Loucy (cell line): ENCODE data around the gene NXPH2.

Experiments used
- H2AFZ ChIP-seq: fragments of 200-600 bp; sonication (generic); 2 replicates; pipeline ENCODE4 v1.6.0; 2016; ENCODE audit warnings: antibody characterized with exemption, mild to moderate bottlenecking, low read length, moderate library complexity
- H3F3A ChIP-seq: fragments of 200-600 bp; 2 replicates; pipeline ENCODE4 v1.6.0; 2016; ENCODE audit warnings: antibody characterized with exemption, low read depth, mild to moderate bottlenecking
- H3K27me3 ChIP-seq: fragments of 200-600 bp; sonication (generic); 2 replicates; pipeline ENCODE4 v1.6.1; 2014; ENCODE audit warnings: low read length, mild to moderate bottlenecking; ENCODE audit not compliant: insufficient read depth, poor library complexity, severe bottlenecking
- H3K36me3 ChIP-seq: fragments of 200-600 bp; sonication (generic); 2 replicates; pipeline ENCODE4 v1.6.1; 2016; ENCODE audit warnings: low read length; ENCODE audit not compliant: insufficient read depth
- H3K4me1 ChIP-seq: fragments of 200-600 bp; sonication (generic); 2 replicates; pipeline ENCODE4 v1.5.1; 2014; ENCODE audit warnings: low read length, mild to moderate bottlenecking; ENCODE audit not compliant: insufficient read depth, poor library complexity, severe bottlenecking
- H3K4me2 ChIP-seq: fragments of 200-600 bp; sonication (generic); 2 replicates; pipeline ENCODE4 v1.6.0; 2014; ENCODE audit warnings: antibody characterized with exemption, low read length, low read depth, mild to moderate bottlenecking; ENCODE audit not compliant: poor library complexity, severe bottlenecking
- H3K4me3 ChIP-seq: fragments of 200-600 bp; sonication (generic); 2 replicates; pipeline ENCODE4 v1.5.1; 2014; ENCODE audit warnings: low read length, mild to moderate bottlenecking, mixed read lengths; ENCODE audit not compliant: poor library complexity, severe bottlenecking
- H3K79me2 ChIP-seq: fragments of 200-600 bp; sonication (generic); 2 replicates; pipeline ENCODE4 v1.6.1; 2014; ENCODE audit warnings: low read length; ENCODE audit not compliant: insufficient read depth
- H3K9ac ChIP-seq: fragments of 200-600 bp; sonication (generic); 2 replicates; pipeline ENCODE4 v1.6.0; 2014; ENCODE audit warnings: mild to moderate bottlenecking, low read depth, low read length, moderate library complexity; ENCODE audit not compliant: poor library complexity, severe bottlenecking
- H3K9me2 ChIP-seq: fragments of 200-600 bp; sonication (generic); replicated peaks from 2 replicates; pipeline ENCODE4 v1.6.1; 2016; ENCODE audit warnings: low read depth, low read length, mixed read lengths
- H3K9me3 ChIP-seq: fragments of 200-600 bp; sonication (generic); 2 replicates; pipeline ENCODE4 v1.6.1; 2014; ENCODE audit warnings: mild to moderate bottlenecking, antibody characterized with exemption, low read length, low read depth; ENCODE audit not compliant: insufficient read depth
- H4K20me1 ChIP-seq: fragments of 200-600 bp; sonication (generic); 2 replicates; pipeline ENCODE4 v1.6.0; 2014; ENCODE audit warnings: antibody characterized with exemption, low read length, mild to moderate bottlenecking; ENCODE audit not compliant: insufficient read depth, poor library complexity, severe bottlenecking
- CTCF ChIP-seq: fragments of 200-600 bp; sonication (generic); conservative IDR thresholded peaks from 2 replicates; pipeline ENCODE4 v1.5.1; 2014; ENCODE audit warnings: mild to moderate bottlenecking, antibody characterized with exemption, low read length
- EZH2phosphoT487 ChIP-seq: fragments of 200-600 bp; IDR thresholded peaks from 2 replicates; pipeline ENCODE4 v1.6.1; 2018; ENCODE audit warnings: antibody characterized with exemption, mild to moderate bottlenecking, moderate library complexity, borderline replicate concordance

Gene NXPH2

GRCh38 chr2:138760676-138761075 is 19.5 kb downstream of the NXPH2 start:
- Histone ChIP-seq H3K4me3 (no peak overlapping the region), H3K79me2 (no peaks in the 10 kb centered on the region), H4K20me1 (no peaks in the 10 kb centered on the region), H3K9me2 (0 out of 2 replicates have a peak, but pooled peaks cover 3% of the 10 kb centered on the region), H3F3A (no peaks in the 10 kb centered on the region), H3K9me3 (no peaks in the 10 kb centered on the region), H3K4me2 (no peak overlapping the region), H2AFZ (no peak overlapping the region), H3K4me1 (no peaks in the 10 kb centered on the region), H3K36me3 (no peaks in the 10 kb centered on the region), H3K27me3 (no peaks in the 10 kb centered on the region), H3K9ac (no peak overlapping the region)
- TF ChIP-seq CTCF (no peak), EZH2phosphoT487 (no peak)

GRCh38 chr2:138757384-138757783 is 22.8 kb downstream of the NXPH2 start:
- no peaks in the 10 kb centered on the region for H3F3A ChIP-seq
- no peaks in the 10 kb centered on the region for H3K9me3 ChIP-seq
- H3K4me2 ChIP-seq, result no peak overlapping the region
- H4K20me1 ChIP-seq, result no peaks in the 10 kb centered on the region
- H2AFZ ChIP-seq, result no peak overlapping the region
- H3K27me3 ChIP-seq, result no peaks in the 10 kb centered on the region
- no peaks in the 10 kb centered on the region for H3K79me2 ChIP-seq
- H3K4me1 ChIP-seq, result no peaks in the 10 kb centered on the region
- no peak for TF ChIP-seq CTCF
- no peak for TF ChIP-seq EZH2phosphoT487
- H3K9ac ChIP-seq, result no peak overlapping the region
- H3K9me2 ChIP-seq, result no peaks in the 10 kb centered on the region
- no peaks in the 10 kb centered on the region for H3K36me3 ChIP-seq
- no peak overlapping the region for H3K4me3 ChIP-seq

DNA sequence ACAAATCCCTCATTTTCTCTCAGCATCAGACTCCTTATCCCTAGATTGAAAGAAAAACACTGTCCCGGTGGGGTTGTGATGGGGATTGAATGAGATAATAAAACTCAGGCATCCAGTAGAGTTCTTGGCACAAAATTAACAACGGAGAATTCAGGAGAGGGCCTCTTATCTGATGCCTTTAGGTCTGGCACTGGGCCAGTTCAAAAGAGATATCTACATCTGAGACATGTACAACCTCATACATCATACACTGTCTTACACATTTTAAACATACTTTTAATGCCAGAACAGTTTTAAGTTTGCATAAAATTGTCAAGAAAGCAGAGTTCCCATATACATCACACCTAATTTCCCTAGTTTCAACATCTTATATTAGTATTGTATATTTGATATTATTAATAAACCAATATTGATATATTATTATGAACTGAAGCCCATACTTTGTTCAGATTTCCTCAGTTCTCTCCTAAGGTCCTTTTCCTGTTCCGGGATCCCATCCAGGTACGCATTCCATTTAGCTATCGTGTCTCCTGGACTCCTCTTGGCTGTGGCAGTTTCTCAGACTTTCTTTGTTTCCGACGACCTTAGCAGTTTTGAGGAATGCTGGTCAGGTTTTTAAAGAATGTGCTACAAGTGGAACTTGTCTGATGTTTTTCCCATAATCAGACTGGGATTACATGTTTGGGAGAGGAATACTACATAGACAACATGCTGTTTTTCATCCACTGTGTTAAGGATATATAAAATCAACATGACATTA is 27.8 kb downstream of the NXPH2 start:
- H3F3A ChIP-seq, result no peaks in the 10 kb centered on the region
- no peaks in the 10 kb centered on the region for H3K27me3 ChIP-seq
- no peaks in the 10 kb centered on the region for H3K36me3 ChIP-seq
- H3K9me2 ChIP-seq, result no peaks in the 10 kb centered on the region
- H3K79me2 ChIP-seq, result no peaks in the 10 kb centered on the region
- TF ChIP-seq CTCF (no peak), EZH2phosphoT487 (no peak)
- H2AFZ ChIP-seq, result no peak overlapping the region
- no peak overlapping the region for H3K9ac ChIP-seq
- H3K4me1 ChIP-seq, result no peaks in the 10 kb centered on the region
- no peaks in the 10 kb centered on the region for H3K9me3 ChIP-seq
- H4K20me1 ChIP-seq, result no peaks in the 10 kb centered on the region
- H3K4me2 ChIP-seq, result no peak overlapping the region
- H3K4me3 ChIP-seq, result no peak overlapping the region
